Suprapubic skin (tissue), 4 donors: ENCODE measurements around the gene NLRC3. TPM values are rescaled to one million over a fixed set of nuclear protein-coding genes. Genes with fewer than 3 reads are reported as not detected.

Experiments used
- DNase-seq, 2 donors: peaks; one replicate each; pipeline ENCODE4 v3.0.0-alpha.2; 2019; ENCODE audit warnings: low spot score in 2 of 2
- H3K27ac ChIP-seq: fragments of 200-600 bp; sonication (generic); one replicate; pipeline ENCODE4 v1.5.1; 2019
- H3K27me3 ChIP-seq: fragments of 200-600 bp; sonication (generic); one replicate; pipeline ENCODE4 v1.5.1; 2019
- H3K36me3 ChIP-seq: fragments of 200-600 bp; sonication (generic); one replicate; pipeline ENCODE4 v1.5.1; 2019
- H3K4me1 ChIP-seq: fragments of 200-600 bp; sonication (generic); one replicate; pipeline ENCODE4 v1.5.1; 2019
- H3K4me3 ChIP-seq: fragments of 200-600 bp; sonication (generic); one replicate; pipeline ENCODE4 v1.5.1; 2019; ENCODE audit warnings: mild to moderate bottlenecking
- H3K9me3 ChIP-seq: fragments of 200-600 bp; sonication (generic); one replicate; pipeline ENCODE4 v1.5.1; 2019
- EP300 ChIP-seq: sonication (generic); formaldehyde crosslinking; IDR thresholded peaks from one replicate; pipeline ENCODE4 v1.6.1; 2017; ENCODE audit warnings: antibody characterized with exemption
- POLR2A ChIP-seq, 2 donors: fragments of 450-650 bp; IDR thresholded peaks; one replicate each; pipeline ENCODE4 v1.6.1; 2017; ENCODE audit warnings: antibody characterized with exemption in 2 of 2, mild to moderate bottlenecking in 2 of 2, moderate library complexity in 2 of 2
- POLR2AphosphoS5 ChIP-seq, 3 donors: sonication (generic); formaldehyde crosslinking; IDR thresholded peaks; one replicate each; pipeline ENCODE4 v1.6.1; 2017; ENCODE audit warnings: antibody characterized with exemption in 3 of 3
- WGBS: methylation state at CpG from one replicate; pipeline ENCODE4 v1.1.5; 2018; 5-methylcytosine and 5-hydroxymethylcytosine counted together
- total RNA-seq, 4 donors: library from RNA; depleted of rRNA; stranded (reverse); fragments of >200 nt; gene quantifications; one replicate each; pipeline ENCODE4 v1.1.0, GENCODE V29; 2016
- TF ChIP-seq, protein P1 (sequence below), 2 donors: fragments of 200-600 bp in 1 of 2; fragments of 450-650 bp in 1 of 2; sonication (generic) in 1 of 2; IDR thresholded peaks; one replicate each; pipeline ENCODE4 v1.5.1; 2016 to 2019; ENCODE audit warnings: antibody characterized with exemption in 2 of 2, mild to moderate bottlenecking in 1 of 2, moderate library complexity in 1 of 2

NLRC3 gene
- total RNA-seq, 4 donors from 2014 or later, result 0.16 to 1.2 (median 0.39) TPM

DNA sequence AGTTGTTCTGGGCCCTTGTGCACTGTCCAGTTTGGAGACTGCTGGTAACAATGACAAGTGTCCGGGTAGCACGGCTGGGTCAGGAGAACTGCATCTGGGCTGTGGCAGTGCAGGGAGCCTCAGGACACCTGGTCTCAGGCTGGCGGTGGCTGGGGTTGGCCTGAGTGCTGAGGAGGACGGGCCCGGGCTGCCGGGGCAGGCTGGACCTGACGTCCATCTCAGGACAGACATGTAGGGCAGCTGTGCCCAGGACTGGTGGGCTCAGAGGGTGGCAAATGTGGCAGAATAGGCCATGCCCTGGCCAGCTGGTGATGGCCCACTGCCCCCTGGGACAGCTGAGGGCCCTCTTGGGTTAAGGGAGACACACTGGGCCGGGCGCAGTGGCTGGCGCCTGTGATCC is 4.2 kb upstream of the NLRC3 start:
- Histone ChIP-seq H3K4me1 (peaks cover 12% of the 10 kb centered on the region), H3K27ac (no peak overlapping the region), H3K27me3 (peaks cover 5% of the 10 kb centered on the region), H3K4me3 (no peak overlapping the region), H3K36me3 (peaks cover 25% of the 10 kb centered on the region), H3K9me3 (no peaks in the 10 kb centered on the region)
- 77% methylated on average over 4 of the region's 10 CpGs for WGBS
- TF ChIP-seq POLR2A (IDR thresholded peaks at IDR 0.05) (no peak), POLR2AphosphoS5 (IDR thresholded peaks at IDR 0.05) (no peak), EP300 (no peak)
- TF ChIP-seq, protein P1, sequence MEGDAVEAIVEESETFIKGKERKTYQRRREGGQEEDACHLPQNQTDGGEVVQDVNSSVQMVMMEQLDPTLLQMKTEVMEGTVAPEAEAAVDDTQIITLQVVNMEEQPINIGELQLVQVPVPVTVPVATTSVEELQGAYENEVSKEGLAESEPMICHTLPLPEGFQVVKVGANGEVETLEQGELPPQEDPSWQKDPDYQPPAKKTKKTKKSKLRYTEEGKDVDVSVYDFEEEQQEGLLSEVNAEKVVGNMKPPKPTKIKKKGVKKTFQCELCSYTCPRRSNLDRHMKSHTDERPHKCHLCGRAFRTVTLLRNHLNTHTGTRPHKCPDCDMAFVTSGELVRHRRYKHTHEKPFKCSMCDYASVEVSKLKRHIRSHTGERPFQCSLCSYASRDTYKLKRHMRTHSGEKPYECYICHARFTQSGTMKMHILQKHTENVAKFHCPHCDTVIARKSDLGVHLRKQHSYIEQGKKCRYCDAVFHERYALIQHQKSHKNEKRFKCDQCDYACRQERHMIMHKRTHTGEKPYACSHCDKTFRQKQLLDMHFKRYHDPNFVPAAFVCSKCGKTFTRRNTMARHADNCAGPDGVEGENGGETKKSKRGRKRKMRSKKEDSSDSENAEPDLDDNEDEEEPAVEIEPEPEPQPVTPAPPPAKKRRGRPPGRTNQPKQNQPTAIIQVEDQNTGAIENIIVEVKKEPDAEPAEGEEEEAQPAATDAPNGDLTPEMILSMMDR (IDR thresholded peaks at IDR 0.05), result no peak
- no peak for DNase-seq

- TF ChIP-seq EP300 (no peak), POLR2A (IDR thresholded peaks at IDR 0.05) (no peak), POLR2AphosphoS5 (IDR thresholded peaks at IDR 0.05) (no peak)
- TF ChIP-seq, protein P1 (IDR thresholded peaks at IDR 0.05), result no peak
- Histone ChIP-seq H3K27ac (no peak overlapping the region), H3K9me3 (no peaks in the 10 kb centered on the region), H3K36me3 (peaks cover 25% of the 10 kb centered on the region), H3K27me3 (peaks cover 5% of the 10 kb centered on the region), H3K4me3 (no peak overlapping the region), H3K4me1 (peaks cover 12% of the 10 kb centered on the region)
- WGBS, result 10% methylated on average over 3 of the region's 8 CpGs
- no peak for DNase-seq
Measured at GRCh38 chr16:3580686-3581085, 3.5 kb upstream of the NLRC3 start.

GRCh38 chr16:3580251-3580651 is 3.0 kb upstream of the NLRC3 start:
- WGBS, result 42% methylated on average over 6 of the region's 11 CpGs
- TF ChIP-seq POLR2A (IDR thresholded peaks at IDR 0.05) (no peak), EP300 (no peak), POLR2AphosphoS5 (IDR thresholded peaks at IDR 0.05) (no peak)
- TF ChIP-seq, protein P1 (IDR thresholded peaks at IDR 0.05), result no peak
- Histone ChIP-seq H3K4me3 (no peak overlapping the region), H3K4me1 (peaks cover 12% of the 10 kb centered on the region), H3K9me3 (no peaks in the 10 kb centered on the region), H3K27me3 (peaks cover 5% of the 10 kb centered on the region), H3K36me3 (peaks cover 25% of the 10 kb centered on the region), H3K27ac (no peak overlapping the region)
- no peak for DNase-seq

- H3K4me3 ChIP-seq, result no peak overlapping the region
- TF ChIP-seq, protein P1 (IDR thresholded peaks at IDR 0.05), result no peak
- TF ChIP-seq EP300, result no peak
- no peak overlapping the region for H3K27ac ChIP-seq
- peaks cover 25% of the 10 kb centered on the region for H3K36me3 ChIP-seq
- H3K4me1 ChIP-seq, result peaks cover 12% of the 10 kb centered on the region
- no peak for DNase-seq
- WGBS, result 93% methylated on average over 7 of the region's 7 CpGs
- peaks cover 5% of the 10 kb centered on the region for H3K27me3 ChIP-seq
- H3K9me3 ChIP-seq, result no peaks in the 10 kb centered on the region
Measured at GRCh38 chr16:3579776-3580175, 2.6 kb upstream of the NLRC3 start.

DNA sequence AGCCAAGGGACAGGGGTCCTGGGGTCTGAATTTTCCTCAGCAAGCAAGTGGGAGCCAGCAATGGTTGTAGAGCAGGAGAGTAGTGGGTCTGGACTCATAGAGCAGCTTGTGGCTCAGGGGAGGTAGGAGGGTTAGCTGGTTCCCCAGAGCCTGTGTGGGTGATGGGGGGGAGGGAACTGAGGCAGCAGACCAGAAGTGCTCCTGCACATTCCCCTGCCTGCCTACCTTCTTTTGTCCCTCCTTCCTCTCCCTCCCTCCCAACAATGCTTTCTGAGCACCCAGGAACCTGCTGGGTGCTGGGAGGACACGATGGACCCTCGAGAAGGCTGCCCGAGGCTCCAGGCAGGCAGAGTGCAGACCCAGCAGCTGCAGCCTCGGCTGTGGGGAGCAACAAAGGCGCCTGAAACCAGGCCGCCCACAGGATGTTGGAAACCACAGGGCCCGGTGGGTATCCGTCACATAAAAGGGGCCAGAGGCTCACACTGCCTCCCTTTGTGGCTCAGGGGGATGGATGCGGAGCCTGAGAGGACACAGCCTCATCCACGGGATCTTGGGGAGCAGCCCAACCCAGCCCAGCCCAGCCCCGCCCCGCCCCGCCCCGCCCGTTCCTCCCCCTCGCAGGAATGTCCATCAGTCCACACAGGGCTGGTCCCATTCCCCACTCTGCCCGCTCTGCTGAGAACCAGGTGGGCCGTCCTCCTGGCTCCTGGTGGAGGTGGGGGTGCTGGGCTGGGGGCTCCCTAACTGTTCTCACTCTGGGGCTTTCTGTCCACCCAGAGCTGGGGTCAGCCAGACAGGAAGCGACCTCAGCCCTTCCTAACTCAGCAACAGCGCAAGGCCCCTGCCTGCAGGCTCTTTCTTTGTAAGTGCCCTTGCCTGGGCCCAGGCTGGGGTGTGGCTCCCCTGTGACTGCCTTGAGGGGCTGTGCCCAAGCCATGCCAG is 1.7 kb upstream of the NLRC3 start:
- Histone ChIP-seq H3K4me3 (no peak overlapping the region), H3K4me1 (peaks cover 12% of the 10 kb centered on the region), H3K27me3 (peaks cover 5% of the 10 kb centered on the region), H3K36me3 (peaks cover 18% of the 10 kb centered on the region), H3K27ac (no peak overlapping the region), H3K9me3 (no peaks in the 10 kb centered on the region)
- no peak for DNase-seq
- no peak for TF ChIP-seq EP300
- TF ChIP-seq POLR2AphosphoS5 (IDR thresholded peaks at IDR 0.05), result no peak
- 36% methylated on average over 6 of the region's 20 CpGs for WGBS
